Neural progenitor cell (in vitro differentiated cells): ENCODE measurements around the gene EGFR. TPM values are rescaled to one million over a fixed set of nuclear protein-coding genes. Genes with fewer than 3 reads are reported as not detected.

Source experiments
- DNase-seq: peaks from one replicate; pipeline ENCODE4 v3.0.0-alpha.2; 2016; ENCODE audit warnings: low spot score
- H2AFZ ChIP-seq: fragments of 200-600 bp; sonication (generic); replicated peaks from 2 replicates; pipeline ENCODE4 v1.6.1; 2016; ENCODE audit warnings: antibody characterized with exemption
- H3F3A ChIP-seq: fragments of 200-600 bp; sonication (generic); 2 replicates; pipeline ENCODE4 v1.6.1; 2016; ENCODE audit warnings: antibody characterized with exemption, low read depth
- H3K27ac ChIP-seq: fragments of 200-600 bp; sonication (generic); 2 replicates; pipeline ENCODE4 v1.5.1; 2016; ENCODE audit warnings: mild to moderate bottlenecking
- H3K27me3 ChIP-seq: fragments of 200-600 bp; sonication (generic); 2 replicates; pipeline ENCODE4 v1.6.1; 2016; ENCODE audit warnings: mild to moderate bottlenecking, moderate library complexity
- H3K36me3 ChIP-seq: fragments of 200-600 bp; sonication (generic); 2 replicates; pipeline ENCODE4 v1.5.1; 2016
- H3K4me1 ChIP-seq: fragments of 200-600 bp; sonication (generic); 2 replicates; pipeline ENCODE4 v1.6.1; 2016; ENCODE audit warnings: mixed run types
- H3K4me2 ChIP-seq: fragments of 200-600 bp; sonication (generic); 2 replicates; pipeline ENCODE4 v1.6.1; 2016
- H3K4me3 ChIP-seq: fragments of 200-600 bp; sonication (generic); 2 replicates; pipeline ENCODE4 v1.5.1; 2016
- H3K79me2 ChIP-seq: fragments of 200-600 bp; sonication (generic); 2 replicates; pipeline ENCODE4 v1.6.1; 2016; ENCODE audit warnings: low read depth
- H3K9ac ChIP-seq: fragments of 200-600 bp; sonication (generic); 2 replicates; pipeline ENCODE4 v1.6.1; 2016
- H3K9me3 ChIP-seq: fragments of 200-600 bp; sonication (generic); 2 replicates; pipeline ENCODE4 v1.5.1; 2016; ENCODE audit warnings: low read depth
- H4K20me1 ChIP-seq: fragments of 200-600 bp; sonication (generic); 2 replicates; pipeline ENCODE4 v1.6.1; 2016; ENCODE audit warnings: low read depth
- H3K27ac Mint-ChIP-seq: 3 replicates; pipeline ENCODE4 v1.8.0; 2021; ENCODE audit warnings: mixed read lengths
- H3K27me3 Mint-ChIP-seq: 2 replicates; pipeline ENCODE4 v1.8.0; 2022; ENCODE audit warnings: low read depth, mild to moderate bottlenecking, inconsistent platforms, moderate library complexity, mixed read lengths; ENCODE audit not compliant: insufficient read depth
- H3K36me3 Mint-ChIP-seq: 3 replicates; pipeline ENCODE4 v1.8.0; 2021; ENCODE audit warnings: mixed read lengths
- H3K4me1 Mint-ChIP-seq: 3 replicates; pipeline ENCODE4 v1.8.0; 2021; ENCODE audit warnings: mixed read lengths
- H3K4me3 Mint-ChIP-seq: 3 replicates; pipeline ENCODE4 v1.8.0; 2021; ENCODE audit warnings: mild to moderate bottlenecking, moderate library complexity, mixed read lengths
- H3K9me3 Mint-ChIP-seq: 3 replicates; pipeline ENCODE4 v1.8.0; 2020; ENCODE audit warnings: mixed read lengths
- CTCF ChIP-seq: fragments of 200-600 bp; sonication (generic); IDR thresholded peaks from 2 replicates; pipeline ENCODE4 v1.5.1; 2017; ENCODE audit warnings: antibody characterized with exemption, mild to moderate bottlenecking
- EZH2 ChIP-seq: fragments of 200-600 bp; sonication (generic); IDR thresholded peaks from 2 replicates; pipeline ENCODE4 v1.6.1; 2017; ENCODE audit warnings: antibody characterized with exemption, mild to moderate bottlenecking, moderate library complexity
- EZH2phosphoT487 ChIP-seq: fragments of 200-600 bp; sonication (generic); IDR thresholded peaks from 2 replicates; pipeline ENCODE4 v1.6.1; 2017; ENCODE audit warnings: antibody characterized with exemption
- total RNA-seq: library from RNA; depleted of rRNA; stranded (reverse); fragments of >200 nt; gene quantifications from 2 replicates; pipeline ENCODE4 v1.2.3, GENCODE V29; 2015; ENCODE audit warnings: low replicate concordance

EGFR gene
- total RNA-seq, 1 donor from 2014 or later = 4.6 TPM

- Mint-ChIP-seq H3K27me3 (no peaks in the 10 kb centered on the region), H3K4me3 (no peak overlapping the region), H3K27ac (no peak overlapping the region), H3K36me3 (peaks cover 8% of the 10 kb centered on the region), H3K4me1 (no peaks in the 10 kb centered on the region), H3K9me3 (no peaks in the 10 kb centered on the region)
- no peak overlapping the region for H3K4me3 ChIP-seq
- TF ChIP-seq EZH2 (no peak), EZH2phosphoT487 (no peak), CTCF (no peak)
- H3K36me3 ChIP-seq = no peaks in the 10 kb centered on the region
- no peaks in the 10 kb centered on the region for H3F3A ChIP-seq
- H3K9ac ChIP-seq = no peak overlapping the region
- no peaks in the 10 kb centered on the region for H4K20me1 ChIP-seq
- no peak overlapping the region for H3K27ac ChIP-seq
- H3K4me1 ChIP-seq = no peaks in the 10 kb centered on the region
- H3K9me3 ChIP-seq = no peaks in the 10 kb centered on the region
- no peak for DNase-seq
- no peaks in the 10 kb centered on the region for H3K27me3 ChIP-seq
- H3K4me2 ChIP-seq = no peak overlapping the region
- no peak overlapping the region for H2AFZ ChIP-seq
- H3K79me2 ChIP-seq = no peaks in the 10 kb centered on the region
Measured at GRCh38 chr7:55150709-55151451, 132.1 kb downstream of the EGFR start.

GRCh38 chr7:55152516-55152915 is 133.7 kb downstream of the EGFR start:
- no peaks in the 10 kb centered on the region for H3K36me3 ChIP-seq
- no peak for TF ChIP-seq CTCF
- TF ChIP-seq EZH2phosphoT487 = no peak
- no peak for TF ChIP-seq EZH2
- no peak overlapping the region for H3K9ac ChIP-seq
- H3K9me3 Mint-ChIP-seq = no peaks in the 10 kb centered on the region
- peaks cover 7% of the 10 kb centered on the region for H3K36me3 Mint-ChIP-seq
- no peak for DNase-seq
- H3K27me3 Mint-ChIP-seq = no peaks in the 10 kb centered on the region
- no peak overlapping the region for H3K4me3 ChIP-seq
- peaks cover 10% of the 10 kb centered on the region for H3K4me1 Mint-ChIP-seq
- H3K9me3 ChIP-seq = no peaks in the 10 kb centered on the region
- H3F3A ChIP-seq = no peaks in the 10 kb centered on the region
- no peaks in the 10 kb centered on the region for H4K20me1 ChIP-seq
- no peak overlapping the region for H2AFZ ChIP-seq
- no peak overlapping the region for H3K4me3 Mint-ChIP-seq
- no peaks in the 10 kb centered on the region for H3K27me3 ChIP-seq
- H3K4me1 ChIP-seq = peaks cover 8% of the 10 kb centered on the region
- no peak overlapping the region for H3K4me2 ChIP-seq
- no peaks in the 10 kb centered on the region for H3K79me2 ChIP-seq
- no peak overlapping the region for H3K27ac ChIP-seq
- H3K27ac Mint-ChIP-seq = no peak overlapping the region

DNA sequence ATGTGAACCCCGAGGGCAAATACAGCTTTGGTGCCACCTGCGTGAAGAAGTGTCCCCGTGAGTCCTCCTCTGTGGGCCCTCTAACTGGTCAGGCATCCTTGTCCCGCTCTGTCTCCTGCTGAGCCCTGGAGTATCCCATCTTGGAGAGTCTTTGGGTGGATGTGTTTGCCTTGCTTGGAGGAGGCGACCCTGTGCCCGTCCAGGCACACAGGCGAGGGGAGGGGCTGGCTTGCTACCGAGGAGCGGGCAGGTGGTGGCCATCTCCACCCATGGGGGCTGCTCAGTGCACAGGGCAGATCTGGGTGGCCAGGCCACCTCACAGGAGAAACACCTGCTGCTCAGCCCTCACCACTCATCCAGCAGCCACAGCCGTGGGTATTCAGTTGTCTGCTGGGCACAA is 135.3 kb downstream of the EGFR start:
- Mint-ChIP-seq H3K9me3 (no peaks in the 10 kb centered on the region), H3K4me1 (peaks cover 11% of the 10 kb centered on the region), H3K4me3 (no peak overlapping the region), H3K27ac (no peak overlapping the region), H3K27me3 (no peaks in the 10 kb centered on the region), H3K36me3 (peaks cover 10% of the 10 kb centered on the region)
- peaks cover 8% of the 10 kb centered on the region for H3K4me1 ChIP-seq
- no peaks in the 10 kb centered on the region for H3K27me3 ChIP-seq
- H3K9me3 ChIP-seq = no peaks in the 10 kb centered on the region
- DNase-seq = no peak
- H4K20me1 ChIP-seq = no peaks in the 10 kb centered on the region
- TF ChIP-seq EZH2 (no peak), EZH2phosphoT487 (no peak), CTCF (no peak)
- H3K4me2 ChIP-seq = no peak overlapping the region
- no peak overlapping the region for H3K27ac ChIP-seq
- H3K79me2 ChIP-seq = no peaks in the 10 kb centered on the region
- H3K4me3 ChIP-seq = no peak overlapping the region
- H3K9ac ChIP-seq = no peak overlapping the region
- H2AFZ ChIP-seq = no peak overlapping the region
- no peaks in the 10 kb centered on the region for H3K36me3 ChIP-seq
- H3F3A ChIP-seq = no peaks in the 10 kb centered on the region
